ENCODE measurements around the gene ING4.

- TF ChIP-seq CTCF (conservative IDR thresholded peaks at IDR 0.05; ENCODE audit: low read length) (no peak), EZH2phosphoT487 (IDR thresholded peaks at IDR 0.05; ENCODE audit: borderline replicate concordance) (no peak)
Measured at GRCh38 chr12:6688999-6689882, 26.3 kb upstream of the ING4 start, which contains the start of gene ZNF384.

Measured in Loucy (cell line).